Measurements from ENCODE around the gene SSC5D. TPM values are rescaled to one million over a fixed set of nuclear protein-coding genes. Genes with fewer than 3 reads are reported as not detected.

Gene SSC5D
- total and polyA plus RNA-seq, 8 donors: 0.60 to 5.3 (median 1.4) TPM

DNA sequence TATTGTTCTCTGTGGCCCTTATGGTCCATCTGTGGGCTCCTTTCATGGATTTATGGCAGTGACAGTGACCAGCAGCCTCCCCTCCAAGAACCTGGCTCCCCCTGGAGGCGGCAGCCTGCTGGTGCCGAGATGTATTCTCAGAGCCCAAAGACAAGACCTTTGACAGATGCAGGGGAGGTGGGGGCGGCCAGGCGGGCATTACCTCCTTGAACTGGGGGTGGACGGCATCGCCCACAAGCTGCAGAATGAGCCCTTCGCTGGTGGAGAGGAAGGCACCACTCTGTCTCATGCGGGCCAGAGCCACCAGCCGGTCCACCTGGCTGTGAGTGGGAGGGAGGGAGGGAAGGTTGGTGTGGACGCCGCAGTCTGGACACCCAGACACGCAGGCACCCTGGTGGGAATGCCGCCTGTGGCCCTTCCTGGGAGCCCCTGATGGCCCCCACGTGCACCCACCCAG is 33.4 kb upstream of the SSC5D start:
- no peak overlapping the region for H3K27ac ChIP-seq
- intact Hi-C loops (cut with DNase I): no loop called here
- 77 to 87% methylated on average over 11 to 14 of the region's 14 CpGs for WGBS, 2 donors
- TF ChIP-seq, protein P1, sequence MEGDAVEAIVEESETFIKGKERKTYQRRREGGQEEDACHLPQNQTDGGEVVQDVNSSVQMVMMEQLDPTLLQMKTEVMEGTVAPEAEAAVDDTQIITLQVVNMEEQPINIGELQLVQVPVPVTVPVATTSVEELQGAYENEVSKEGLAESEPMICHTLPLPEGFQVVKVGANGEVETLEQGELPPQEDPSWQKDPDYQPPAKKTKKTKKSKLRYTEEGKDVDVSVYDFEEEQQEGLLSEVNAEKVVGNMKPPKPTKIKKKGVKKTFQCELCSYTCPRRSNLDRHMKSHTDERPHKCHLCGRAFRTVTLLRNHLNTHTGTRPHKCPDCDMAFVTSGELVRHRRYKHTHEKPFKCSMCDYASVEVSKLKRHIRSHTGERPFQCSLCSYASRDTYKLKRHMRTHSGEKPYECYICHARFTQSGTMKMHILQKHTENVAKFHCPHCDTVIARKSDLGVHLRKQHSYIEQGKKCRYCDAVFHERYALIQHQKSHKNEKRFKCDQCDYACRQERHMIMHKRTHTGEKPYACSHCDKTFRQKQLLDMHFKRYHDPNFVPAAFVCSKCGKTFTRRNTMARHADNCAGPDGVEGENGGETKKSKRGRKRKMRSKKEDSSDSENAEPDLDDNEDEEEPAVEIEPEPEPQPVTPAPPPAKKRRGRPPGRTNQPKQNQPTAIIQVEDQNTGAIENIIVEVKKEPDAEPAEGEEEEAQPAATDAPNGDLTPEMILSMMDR (IDR thresholded peaks at IDR 0.05): no peak
- ATAC-seq: peak in 2 of 4 donors; percentile 29 to 35
- no peak for FAIRE-seq
- H3K27me3 ChIP-seq: peaks cover 0 to 3% (median 0%) of the 10 kb centered on the region in 4 donors
- no peaks in the 10 kb centered on the region for H3K36me3 ChIP-seq
- no peak overlapping the region for H3K4me3 ChIP-seq
- peak in 1 of 6 donors; percentile 69 for DNase-seq
- no peaks in the 10 kb centered on the region for H3K9me3 ChIP-seq
- H3K4me1 ChIP-seq: peaks cover 0 to 4% (median 0%) of the 10 kb centered on the region in 3 donors

DNA sequence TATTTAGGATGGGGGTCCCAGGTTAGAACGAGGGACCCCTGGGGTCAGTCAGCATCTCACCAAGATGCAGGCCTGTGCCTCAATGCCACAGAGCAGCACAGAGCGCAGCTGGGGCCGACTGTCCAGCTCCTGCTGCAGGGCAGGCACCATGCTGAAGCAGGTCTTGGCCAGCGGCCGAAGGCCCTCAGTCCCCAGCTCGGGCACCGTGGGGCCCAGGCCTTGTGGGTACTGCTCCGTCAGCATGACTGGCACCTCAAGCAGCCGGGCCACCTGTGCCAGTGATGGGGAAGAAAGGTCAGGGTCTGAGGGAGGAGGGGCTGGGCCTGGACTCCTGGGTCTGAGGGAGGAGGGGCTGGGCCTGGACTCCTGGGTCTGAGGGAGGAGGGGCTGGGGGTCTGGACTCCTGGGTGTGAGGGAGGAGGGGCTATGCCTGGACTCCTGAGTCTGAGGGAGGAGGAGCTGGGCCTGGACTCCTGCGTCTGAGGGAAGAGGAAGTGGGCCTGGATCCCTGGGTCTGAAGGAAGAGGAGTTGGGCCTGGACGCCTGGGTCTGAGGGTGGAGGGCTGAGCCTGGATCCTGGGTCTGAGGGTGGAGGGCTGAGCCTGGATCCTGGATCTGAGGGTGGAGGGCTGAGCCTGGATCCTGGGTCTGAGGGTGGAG is 32.5 kb upstream of the SSC5D start:
- DNase-seq (peak in 1 of 6 donors; percentile 80), ATAC-seq (no peak), FAIRE-seq (no peak)
- Histone ChIP-seq H3K4me1 (peaks cover 0 to 8% (median 0%) of the 10 kb centered on the region in 3 donors), H3K4me3 (no peak overlapping the region), H3K27me3 (peaks cover 0 to 3% (median 0%) of the 10 kb centered on the region in 4 donors), H3K27ac (no peak overlapping the region), H3K36me3 (no peaks in the 10 kb centered on the region), H3K9me3 (no peaks in the 10 kb centered on the region)
- 84 to 85% methylated on average over 11 of the region's 11 CpGs for WGBS, 2 donors
- TF ChIP-seq, protein P1 (IDR thresholded peaks at IDR 0.05): no peak
- intact Hi-C loops (cut with DNase I): no loop called here

GRCh38 chr19:55456347-55456746 is 31.9 kb upstream of the SSC5D start:
- WGBS, 2 donors: 74% methylated on average over 11 to 14 of the region's 14 CpGs
- no peak overlapping the region for H3K27ac ChIP-seq
- intact Hi-C loops (cut with DNase I): no loop called here
- TF ChIP-seq, protein P1 (IDR thresholded peaks at IDR 0.05): no peak
- H3K4me3 ChIP-seq: no peak overlapping the region
- H3K36me3 ChIP-seq: no peaks in the 10 kb centered on the region
- peaks cover 0 to 3% (median 0%) of the 10 kb centered on the region in 4 donors for H3K27me3 ChIP-seq
- FAIRE-seq (no peak), ATAC-seq (no peak), DNase-seq (peak in 1 of 6 donors; percentile 78)
- H3K9me3 ChIP-seq: no peaks in the 10 kb centered on the region
- H3K4me1 ChIP-seq: peaks cover 0 to 8% (median 0%) of the 10 kb centered on the region in 3 donors

DNA sequence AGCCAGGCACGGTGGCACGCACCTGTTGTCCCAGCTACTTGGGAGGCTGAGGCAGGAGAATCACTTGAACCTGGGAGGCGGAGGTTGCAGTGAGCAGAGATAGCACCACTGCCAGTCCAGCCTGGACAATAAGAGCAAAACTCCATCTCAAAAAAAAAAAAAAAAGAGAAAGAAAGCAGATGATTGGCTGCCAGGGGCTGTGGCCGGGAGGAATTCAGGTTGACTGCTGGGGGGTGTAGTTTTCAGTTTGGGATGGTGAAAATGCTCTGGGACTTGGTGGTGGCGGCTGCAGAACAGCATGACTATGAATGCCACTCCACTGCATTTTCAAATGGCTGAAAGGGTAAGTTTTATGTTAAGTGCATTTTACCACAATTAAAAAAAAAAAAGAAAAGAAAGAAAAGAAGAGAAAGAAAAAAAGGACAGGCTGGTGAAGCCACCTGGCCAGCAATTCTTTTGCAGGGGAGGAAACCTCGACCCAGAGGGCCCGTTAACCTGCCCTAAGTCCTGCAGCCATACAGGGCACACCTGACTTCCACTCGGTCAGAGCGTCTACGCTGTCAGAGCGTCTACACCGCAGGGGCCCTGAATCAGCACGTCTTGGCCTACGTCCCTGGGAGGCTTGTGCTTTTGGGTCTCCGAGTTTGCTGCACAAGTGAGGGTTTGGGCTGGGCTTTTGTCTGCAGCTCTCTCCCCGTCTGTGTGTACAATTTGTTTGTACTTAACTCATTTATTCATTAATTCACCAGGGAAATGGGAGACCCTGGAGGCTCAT is 30.4 kb upstream of the SSC5D start:
- Histone ChIP-seq H3K4me3 (no peak overlapping the region), H3K27me3 (no peaks in the 10 kb centered on the region), H3K27ac (no peak overlapping the region), H3K9me3 (no peaks in the 10 kb centered on the region), H3K4me1 (peaks cover 0 to 7% (median 5%) of the 10 kb centered on the region in 3 donors), H3K36me3 (no peaks in the 10 kb centered on the region)
- DNase-seq: no peak
- TF ChIP-seq, protein P1 (IDR thresholded peaks at IDR 0.05): no peak
- ATAC-seq: no peak
- FAIRE-seq: no peak
- intact Hi-C loops (cut with DNase I): no loop called here
- WGBS, 2 donors: 83 to 87% methylated on average over 16 of the region's 16 CpGs
